ENCODE data around the gene PIGQ. TPM values are rescaled to one million over a fixed set of nuclear protein-coding genes. Genes with fewer than 3 reads are reported as not detected.

The PIGQ gene
- total and polyA plus RNA-seq, 3 donors from 2014 or later = 80.5 to 123 (median 95.4) TPM

DNA sequence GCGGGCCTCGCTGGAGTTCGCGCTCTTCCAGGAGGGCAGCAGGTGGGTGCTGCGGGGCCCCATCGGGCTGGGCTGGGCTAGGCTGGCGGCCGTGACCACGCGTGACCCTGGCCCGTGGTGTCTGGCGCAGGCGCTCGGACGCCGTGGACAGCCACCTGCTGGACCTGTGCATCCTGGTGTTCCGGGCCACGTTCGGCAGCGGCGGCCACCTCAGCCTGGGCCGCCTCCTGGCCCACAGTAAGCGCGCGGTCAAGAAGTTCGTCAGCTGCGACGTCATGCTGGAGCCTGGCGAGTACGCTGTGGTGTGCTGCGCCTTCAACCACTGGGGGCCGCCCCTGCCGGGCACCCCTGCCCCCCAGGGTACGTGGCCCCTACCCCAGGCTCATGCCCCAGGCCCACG is 17.6 kb upstream of the PIGQ start:
- Histone ChIP-seq H3K4me1 (no peaks in the 10 kb centered on the region), H3K4me3 (no peak overlapping the region), H3K9me3 (no peaks in the 10 kb centered on the region), H3K36me3 (ENCODE audit: low read depth, missing control alignments) (no peaks in the 10 kb centered on the region), H3K27me3 (no peaks in the 10 kb centered on the region), H3K27ac (no peak overlapping the region)
- no peak for DNase-seq
- intact Hi-C loops (cut with DNase I; ENCODE audit: low total_unique reads) = no loop called here
- TF ChIP-seq, protein P1, sequence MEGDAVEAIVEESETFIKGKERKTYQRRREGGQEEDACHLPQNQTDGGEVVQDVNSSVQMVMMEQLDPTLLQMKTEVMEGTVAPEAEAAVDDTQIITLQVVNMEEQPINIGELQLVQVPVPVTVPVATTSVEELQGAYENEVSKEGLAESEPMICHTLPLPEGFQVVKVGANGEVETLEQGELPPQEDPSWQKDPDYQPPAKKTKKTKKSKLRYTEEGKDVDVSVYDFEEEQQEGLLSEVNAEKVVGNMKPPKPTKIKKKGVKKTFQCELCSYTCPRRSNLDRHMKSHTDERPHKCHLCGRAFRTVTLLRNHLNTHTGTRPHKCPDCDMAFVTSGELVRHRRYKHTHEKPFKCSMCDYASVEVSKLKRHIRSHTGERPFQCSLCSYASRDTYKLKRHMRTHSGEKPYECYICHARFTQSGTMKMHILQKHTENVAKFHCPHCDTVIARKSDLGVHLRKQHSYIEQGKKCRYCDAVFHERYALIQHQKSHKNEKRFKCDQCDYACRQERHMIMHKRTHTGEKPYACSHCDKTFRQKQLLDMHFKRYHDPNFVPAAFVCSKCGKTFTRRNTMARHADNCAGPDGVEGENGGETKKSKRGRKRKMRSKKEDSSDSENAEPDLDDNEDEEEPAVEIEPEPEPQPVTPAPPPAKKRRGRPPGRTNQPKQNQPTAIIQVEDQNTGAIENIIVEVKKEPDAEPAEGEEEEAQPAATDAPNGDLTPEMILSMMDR (IDR thresholded peaks at IDR 0.05) = no peak
- no peak for TF ChIP-seq POLR2A (IDR thresholded peaks at IDR 0.05)
- WGBS, 2 donors = 97% methylated on average over 15 to 35 of the region's 35 CpGs

DNA sequence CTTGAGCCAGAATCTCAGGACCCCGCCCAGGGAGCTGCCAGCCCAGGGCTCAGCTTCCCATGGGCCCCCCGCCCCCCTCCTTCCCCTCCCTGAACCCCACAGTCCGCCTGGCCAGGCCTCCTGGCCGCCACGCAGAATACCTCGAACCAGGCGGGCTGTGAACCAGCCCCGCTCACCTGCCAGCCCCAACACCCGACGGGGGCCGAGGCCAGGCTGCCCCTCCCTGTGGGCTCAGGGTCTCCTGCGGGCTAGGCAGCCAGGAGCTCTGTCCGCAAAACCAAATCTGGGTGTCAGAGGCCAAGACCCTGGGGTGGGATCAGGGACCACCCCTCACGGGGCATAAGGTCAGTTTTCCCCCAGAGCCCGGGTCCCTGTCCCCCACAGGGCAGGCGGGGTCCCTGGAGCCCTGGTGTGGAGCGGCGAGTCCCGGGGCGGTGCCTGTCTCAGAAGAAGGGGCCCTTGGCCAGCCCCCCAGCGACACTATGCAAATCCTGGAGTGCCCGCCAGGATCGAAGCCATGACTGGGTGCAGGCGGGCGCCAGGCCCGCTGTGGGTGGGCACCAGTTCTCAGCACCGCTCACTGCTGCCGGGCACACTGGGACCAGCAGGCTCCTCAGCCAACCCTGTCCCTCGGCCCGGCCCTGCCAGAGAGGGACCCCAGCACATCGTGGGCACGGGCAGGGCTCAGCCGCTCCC is 16.0 kb upstream of the PIGQ start:
- Histone ChIP-seq H3K27me3 (no peaks in the 10 kb centered on the region), H3K36me3 (ENCODE audit: low read depth, missing control alignments) (no peaks in the 10 kb centered on the region), H3K4me1 (peaks cover 2% of the 10 kb centered on the region), H3K9me3 (no peaks in the 10 kb centered on the region), H3K4me3 (no peak overlapping the region), H3K27ac (no peak overlapping the region)
- no peak for DNase-seq
- 94% methylated on average over 32 of the region's 33 CpGs; no CpG with 5 or more reads in 1 of the 2 donors for WGBS, 2 donors
- TF ChIP-seq, protein P1 (IDR thresholded peaks at IDR 0.05) = no peak
- TF ChIP-seq POLR2A (IDR thresholded peaks at IDR 0.05) = no peak
- intact Hi-C loops (cut with DNase I; ENCODE audit: low total_unique reads) = no loop called here

DNA sequence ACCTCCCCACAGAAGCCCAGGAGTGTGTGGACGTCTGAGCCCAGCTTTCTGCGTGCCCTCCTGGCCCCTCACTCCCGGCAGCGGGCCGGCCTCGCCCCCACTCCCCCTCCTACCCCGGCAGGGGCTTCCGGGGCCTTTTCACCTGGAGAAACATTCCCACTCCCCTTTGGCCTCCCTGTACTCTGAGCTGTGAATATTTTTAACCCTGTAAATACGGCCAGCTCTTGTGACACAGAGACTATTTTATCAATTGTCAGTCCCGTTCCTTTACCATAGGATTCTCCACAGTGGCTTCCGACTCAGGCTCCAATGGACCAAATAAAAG is 15.5 kb upstream of the PIGQ start:
- no peaks in the 10 kb centered on the region for H3K36me3 ChIP-seq (ENCODE audit: low read depth, missing control alignments)
- no peak overlapping the region for H3K4me3 ChIP-seq
- H3K4me1 ChIP-seq = peaks cover 8% of the 10 kb centered on the region
- DNase-seq = no peak
- WGBS, 2 donors = 91 to 92% methylated on average over 11 of the region's 11 CpGs
- intact Hi-C loops (cut with DNase I; ENCODE audit: low total_unique reads) = no loop called here
- no peaks in the 10 kb centered on the region for H3K9me3 ChIP-seq
- H3K27ac ChIP-seq = no peak overlapping the region
- H3K27me3 ChIP-seq = no peaks in the 10 kb centered on the region
- TF ChIP-seq POLR2A (IDR thresholded peaks at IDR 0.05) = no peak
- TF ChIP-seq, protein P1 (IDR thresholded peaks at IDR 0.05) = no peak

DNA sequence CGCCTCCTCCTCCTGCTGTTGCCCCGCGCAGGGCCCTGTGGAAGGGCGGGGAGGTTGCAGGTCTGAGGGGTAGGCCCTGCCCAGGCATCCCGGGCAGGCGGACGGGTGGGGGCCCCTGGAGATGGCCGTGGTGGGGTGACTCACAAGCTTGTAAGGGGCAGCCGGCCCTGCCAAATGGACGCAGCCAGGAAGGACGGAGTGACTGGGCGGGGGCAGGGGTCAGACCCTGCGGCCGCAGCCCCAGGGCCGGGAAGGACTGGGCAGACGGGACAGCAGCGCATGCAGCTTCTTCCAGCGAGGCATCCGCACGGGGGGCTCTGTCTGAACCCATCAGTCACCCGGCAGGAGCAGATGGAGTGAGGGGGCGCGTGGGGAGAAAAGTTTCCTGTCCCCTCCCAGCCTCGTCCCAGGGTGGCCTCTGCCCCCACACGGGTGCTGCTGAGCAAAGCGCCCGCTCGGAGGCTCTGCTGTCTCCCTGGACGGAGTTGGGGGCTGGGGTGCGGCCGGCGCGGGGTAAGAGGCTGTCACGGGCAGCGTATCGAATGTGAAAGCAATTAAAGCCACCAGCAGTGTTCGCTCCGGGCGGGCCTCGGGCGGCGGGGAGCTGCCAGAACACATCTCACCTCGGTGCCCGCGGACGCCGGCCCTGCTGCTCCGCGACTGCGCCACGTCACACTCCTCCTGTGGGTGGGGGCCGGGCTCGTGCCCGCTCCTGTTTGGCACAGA is 15.0 kb upstream of the PIGQ start:
- WGBS, 2 donors = 93 to 94% methylated on average over 39 to 54 of the region's 54 CpGs
- intact Hi-C loops (cut with DNase I; ENCODE audit: low total_unique reads) = no loop called here
- TF ChIP-seq, protein P1 (IDR thresholded peaks at IDR 0.05) = no peak
- no peak for TF ChIP-seq POLR2A (IDR thresholded peaks at IDR 0.05)
- Histone ChIP-seq H3K4me1 (peaks cover 12% of the 10 kb centered on the region), H3K9me3 (no peaks in the 10 kb centered on the region), H3K4me3 (no peak overlapping the region), H3K36me3 (ENCODE audit: low read depth, missing control alignments) (no peaks in the 10 kb centered on the region), H3K27ac (no peak overlapping the region), H3K27me3 (no peaks in the 10 kb centered on the region)
- DNase-seq = no peak

All from testis (tissue), 3 donors.